Lung (tissue), 12 donors: ENCODE data around the gene MRPL39. TPM values are rescaled to one million over a fixed set of nuclear protein-coding genes. Genes with fewer than 3 reads are reported as not detected.

Experiments
- ATAC-seq: fragments of 200-7000 bp; cut with Tn5 transposase; one replicate; pipeline ENCODE4 v1.9.1; 2020; ENCODE audit warnings: moderate number of reproducible peaks; ENCODE audit not compliant: insufficient read depth, low FRiP score
- DNase-seq, 3 donors: peaks; one replicate each; pipeline ENCODE4 v3.0.0-alpha.2; 2013 to 2017
- H3K27ac ChIP-seq, 2 donors: one replicate each; pipeline ENCODE4 v1.5.1; 2013; ENCODE audit warnings: mild to moderate bottlenecking in 2 of 2, moderate library complexity in 2 of 2, control low read depth in 1 of 2, inconsistent platforms in 1 of 2, low read depth in 1 of 2, low read length in 1 of 2
- H3K27me3 ChIP-seq, 3 donors: one replicate each; pipeline ENCODE4 v1.5.1; 2013; ENCODE audit warnings: low read length in 2 of 3; ENCODE audit not compliant: control insufficient read depth in 3 of 3, insufficient read depth in 3 of 3
- H3K36me3 ChIP-seq, 4 donors: one replicate each; pipeline ENCODE4 v1.5.1; 2013; ENCODE audit warnings: low read length in 4 of 4, mild to moderate bottlenecking in 1 of 4, moderate library complexity in 1 of 4; ENCODE audit not compliant: control insufficient read depth in 4 of 4, insufficient read depth in 4 of 4
- H3K4me1 ChIP-seq, 5 donors: one replicate each; pipeline ENCODE4 v1.5.1; 2013; ENCODE audit warnings: low read length in 5 of 5, mild to moderate bottlenecking in 2 of 5, moderate library complexity in 1 of 5; ENCODE audit not compliant: control insufficient read depth in 5 of 5, insufficient read depth in 5 of 5
- H3K4me3 ChIP-seq: one replicate; pipeline ENCODE4 v1.5.1; 2013; ENCODE audit warnings: mild to moderate bottlenecking, control low read depth, moderate library complexity
- H3K9ac ChIP-seq, 2 donors: one replicate each; pipeline ENCODE4 v1.5.1; 2013; ENCODE audit warnings: low read length in 2 of 2, control low read depth in 1 of 2; ENCODE audit not compliant: insufficient read depth in 1 of 2
- H3K9me3 ChIP-seq, 4 donors: one replicate each; pipeline ENCODE4 v1.5.1; 2013; ENCODE audit warnings: low read length in 3 of 4, mild to moderate bottlenecking in 1 of 4, moderate library complexity in 1 of 4; ENCODE audit not compliant: control insufficient read depth in 4 of 4, insufficient read depth in 3 of 4
- WGBS, 2 donors: extraction: QIAGEN DNeasy Blood & Tissue Kit; methylation state at CpG; one replicate each; pipeline ENCODE4 v1.1.7; 2013; 5-methylcytosine and 5-hydroxymethylcytosine counted together
- polyA plus RNA-seq, 2 donors: library from polyadenylated mRNA; stranded (reverse); fragments of 200-250 nt; gene quantifications; one replicate each; pipeline ENCODE4 v1.2.1, GENCODE V29; 2013
- total RNA-seq, 2 donors: library from RNA; depleted of rRNA in 1 of 2; stranded (reverse); fragments of >200 nt in 1 of 2; gene quantifications; one replicate each; pipeline ENCODE4 v1.2.1, GENCODE V29; 2014 to 2021
- TF ChIP-seq, protein P1 (sequence below): IDR thresholded peaks from 2 replicates; pipeline ENCODE4 v1.5.1; 2012; ENCODE audit warnings: mild to moderate bottlenecking; ENCODE audit errors: control extremely low read depth, extremely low read depth
- donor health status: control.
- donor health status: control.
- donor health status: Bipolar disorder and iron deficiency.
- donor health status: healthy.
- donor health status: DM: yes; HTN: yes; CAD: no.

Gene MRPL39
- total and polyA plus RNA-seq, 4 donors: 21.8 to 31.6 (median 29.5) TPM

DNA sequence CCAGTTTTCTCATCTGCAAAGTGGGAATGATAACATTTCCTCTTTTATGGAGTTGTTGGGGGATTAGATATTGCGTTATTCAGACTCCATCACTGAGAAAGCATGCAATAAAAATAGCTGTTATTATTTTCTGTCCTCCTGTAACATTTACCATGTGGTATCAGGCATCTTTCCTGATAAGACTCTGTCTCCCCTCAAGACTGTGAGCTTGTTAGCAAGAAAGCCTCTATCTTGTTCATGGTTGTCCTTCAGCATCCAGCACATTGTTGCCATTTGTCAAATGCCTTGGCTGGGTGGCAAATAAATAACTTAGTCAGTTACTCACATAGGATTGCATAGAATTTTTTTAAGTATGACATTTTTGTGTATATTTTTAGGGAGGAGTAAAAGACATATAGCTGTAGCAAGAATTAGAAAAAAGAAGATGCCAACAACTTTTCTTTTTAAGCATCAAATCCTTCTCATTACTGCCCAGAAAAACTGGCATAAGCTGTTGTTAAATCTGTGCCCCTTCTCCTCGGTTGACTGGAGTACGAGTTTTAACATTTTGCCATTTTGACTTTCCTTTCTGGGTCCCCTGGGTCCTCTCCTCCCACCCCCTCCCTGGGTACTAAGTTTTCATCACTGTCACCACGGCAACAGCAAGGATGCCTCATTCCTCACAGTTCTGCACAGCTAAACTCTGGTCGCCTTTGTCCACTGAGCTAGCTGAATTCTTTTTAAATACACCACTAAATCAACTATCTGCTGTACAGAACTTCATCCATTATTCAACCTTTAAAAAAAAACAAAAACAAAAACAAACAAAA, 30.8 kb upstream of the MRPL39 start:
- Histone ChIP-seq H3K4me3 (no peak overlapping the region), H3K9me3 (no peaks in the 10 kb centered on the region), H3K27ac (no peak overlapping the region), H3K36me3 (no peaks in the 10 kb centered on the region), H3K27me3 (peaks cover 0 to 4% (median 0%) of the 10 kb centered on the region in 3 donors), H3K9ac (no peak overlapping the region), H3K4me1 (peaks cover 0 to 20% (median 4%) of the 10 kb centered on the region in 5 donors)
- peak in 2 of 3 donors; percentile 1 to 29 for DNase-seq
- TF ChIP-seq, protein P1, sequence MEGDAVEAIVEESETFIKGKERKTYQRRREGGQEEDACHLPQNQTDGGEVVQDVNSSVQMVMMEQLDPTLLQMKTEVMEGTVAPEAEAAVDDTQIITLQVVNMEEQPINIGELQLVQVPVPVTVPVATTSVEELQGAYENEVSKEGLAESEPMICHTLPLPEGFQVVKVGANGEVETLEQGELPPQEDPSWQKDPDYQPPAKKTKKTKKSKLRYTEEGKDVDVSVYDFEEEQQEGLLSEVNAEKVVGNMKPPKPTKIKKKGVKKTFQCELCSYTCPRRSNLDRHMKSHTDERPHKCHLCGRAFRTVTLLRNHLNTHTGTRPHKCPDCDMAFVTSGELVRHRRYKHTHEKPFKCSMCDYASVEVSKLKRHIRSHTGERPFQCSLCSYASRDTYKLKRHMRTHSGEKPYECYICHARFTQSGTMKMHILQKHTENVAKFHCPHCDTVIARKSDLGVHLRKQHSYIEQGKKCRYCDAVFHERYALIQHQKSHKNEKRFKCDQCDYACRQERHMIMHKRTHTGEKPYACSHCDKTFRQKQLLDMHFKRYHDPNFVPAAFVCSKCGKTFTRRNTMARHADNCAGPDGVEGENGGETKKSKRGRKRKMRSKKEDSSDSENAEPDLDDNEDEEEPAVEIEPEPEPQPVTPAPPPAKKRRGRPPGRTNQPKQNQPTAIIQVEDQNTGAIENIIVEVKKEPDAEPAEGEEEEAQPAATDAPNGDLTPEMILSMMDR: no peak
- WGBS, 2 donors: 66 to 71% methylated on average over 5 of the region's 5 CpGs
- ATAC-seq: no peak

DNA sequence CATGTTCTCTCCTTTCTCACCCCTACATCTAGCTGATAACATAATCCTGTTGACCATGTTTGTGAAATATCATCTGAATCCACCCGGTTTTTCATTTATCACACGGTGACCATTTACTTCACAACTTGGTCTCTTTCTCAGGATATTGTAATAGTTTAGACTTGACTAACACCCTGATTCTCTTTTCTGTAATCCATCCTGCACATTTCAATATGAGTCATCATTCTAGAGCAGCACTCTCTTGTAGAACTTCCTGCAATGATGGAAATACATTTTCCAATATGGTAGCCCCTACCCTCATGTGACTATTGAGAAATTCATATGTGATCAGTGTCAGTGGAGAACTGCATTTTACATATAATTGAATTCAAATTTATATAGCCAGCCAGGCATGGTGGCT, 29.4 kb upstream of the MRPL39 start:
- TF ChIP-seq, protein P1: no peak
- WGBS, 2 donors: 87% methylated on average over 2 of the region's 2 CpGs
- Histone ChIP-seq H3K9ac (no peak overlapping the region), H3K36me3 (no peaks in the 10 kb centered on the region), H3K27me3 (peaks cover 0 to 4% (median 0%) of the 10 kb centered on the region in 3 donors), H3K9me3 (no peaks in the 10 kb centered on the region), H3K4me1 (peaks cover 0 to 20% (median 4%) of the 10 kb centered on the region in 5 donors), H3K27ac (no peak overlapping the region), H3K4me3 (no peak overlapping the region)
- DNase-seq (no peak), ATAC-seq (no peak)

DNA sequence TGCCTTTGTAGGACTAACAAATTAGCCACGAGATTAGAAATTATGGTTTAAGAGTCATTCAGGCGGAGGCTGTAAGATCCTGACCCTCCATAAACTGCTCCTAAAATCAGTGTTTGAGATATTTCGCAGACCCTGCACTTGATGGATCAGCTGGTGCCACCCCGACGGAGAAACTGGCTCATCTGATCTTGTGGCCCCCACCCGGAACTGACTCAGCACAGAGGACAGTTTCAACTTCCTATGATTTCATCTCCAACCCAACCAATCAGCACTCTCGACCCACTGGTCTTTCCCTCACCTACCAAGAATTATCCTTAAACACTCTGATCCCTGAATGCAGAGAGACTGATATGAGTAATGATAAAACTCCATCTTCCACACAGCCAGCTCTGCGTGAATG, 28.0 kb upstream of the MRPL39 start:
- Histone ChIP-seq H3K27me3 (peaks cover 0 to 4% (median 0%) of the 10 kb centered on the region in 3 donors), H3K4me1 (peaks cover 0 to 14% (median 2%) of the 10 kb centered on the region in 5 donors), H3K9me3 (no peaks in the 10 kb centered on the region), H3K27ac (no peak overlapping the region), H3K36me3 (no peaks in the 10 kb centered on the region), H3K9ac (no peak overlapping the region), H3K4me3 (no peak overlapping the region)
- WGBS, 2 donors: 72 to 75% methylated on average over 8 of the region's 8 CpGs
- no peak for ATAC-seq
- DNase-seq: no peak
- TF ChIP-seq, protein P1: no peak
